ENCODE results near the gene BCR. TPM values are rescaled to one million over a fixed set of nuclear protein-coding genes. Genes with fewer than 3 reads are reported as not detected.
A peak's percentile ranks its signal among the peaks of the same experiment; 100 is the strongest.

Gene BCR
- total RNA-seq, 1 experiment from 2014 or later = 28.1 TPM

DNA sequence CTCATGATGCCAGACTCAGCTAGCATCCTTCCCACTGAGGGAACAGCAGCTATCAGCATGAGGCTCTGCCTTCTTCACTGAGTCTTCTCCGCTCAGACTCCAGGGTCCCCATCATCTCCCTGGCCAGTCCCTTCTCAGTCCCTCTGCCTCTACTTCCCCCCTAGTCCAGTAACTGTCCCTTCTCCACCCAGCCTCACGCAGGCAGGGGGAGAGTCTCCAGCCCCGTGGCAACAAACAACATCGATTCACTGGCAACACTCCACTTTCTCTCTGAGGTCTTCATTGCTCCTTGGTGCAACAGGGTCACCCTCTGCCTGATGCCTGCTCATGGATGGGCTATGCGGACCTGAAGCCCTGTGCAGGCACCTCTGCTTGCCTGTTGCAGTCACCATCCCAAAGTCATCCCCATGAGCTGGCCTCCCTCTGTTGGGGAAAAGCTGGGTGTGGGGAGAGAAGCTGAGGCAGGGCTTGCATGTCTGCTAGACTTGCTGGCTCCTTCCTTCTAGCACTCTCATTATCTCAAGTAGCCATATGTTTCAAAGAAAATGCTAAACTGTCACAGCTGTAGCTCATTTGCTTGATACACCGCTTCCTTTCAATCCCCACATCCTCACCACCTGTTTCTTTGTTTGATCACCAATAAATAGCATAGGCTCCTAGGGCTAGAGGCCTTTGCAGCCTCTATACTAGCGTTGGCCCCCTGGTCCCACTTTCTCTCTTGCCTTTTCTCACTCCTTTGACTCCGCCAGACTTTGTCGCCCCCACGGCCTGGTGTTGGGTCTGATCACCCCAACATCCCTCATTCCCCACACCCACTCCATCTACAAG is 4.3 kb upstream of the BCR start:
- no peak for DNase-seq (ENCODE audit: low spot score)

- no peak for DNase-seq (ENCODE audit: low spot score)
Measured at GRCh38 chr22:23176645-23177027, 3.7 kb upstream of the BCR start.

DNA sequence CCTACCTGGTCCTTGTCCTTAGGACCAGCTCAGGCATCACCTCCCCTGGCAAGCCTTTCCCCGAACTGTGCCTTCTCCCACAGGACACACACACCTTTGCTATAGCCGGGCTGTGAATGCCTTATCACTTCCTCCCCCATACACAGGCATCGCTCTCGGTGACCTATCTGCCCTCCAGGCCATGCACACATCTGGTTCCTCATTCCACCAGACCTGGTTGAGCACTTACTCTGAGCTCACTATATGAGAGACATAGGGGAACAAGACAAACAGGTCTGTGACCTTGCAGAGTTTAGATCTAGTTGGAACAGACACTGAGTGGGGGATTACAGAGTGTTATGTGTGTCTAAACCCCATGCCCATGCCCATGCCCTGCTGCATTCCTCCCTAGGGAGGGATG is 3.1 kb upstream of the BCR start:
- DNase-seq (ENCODE audit: low spot score) = no peak

DNA sequence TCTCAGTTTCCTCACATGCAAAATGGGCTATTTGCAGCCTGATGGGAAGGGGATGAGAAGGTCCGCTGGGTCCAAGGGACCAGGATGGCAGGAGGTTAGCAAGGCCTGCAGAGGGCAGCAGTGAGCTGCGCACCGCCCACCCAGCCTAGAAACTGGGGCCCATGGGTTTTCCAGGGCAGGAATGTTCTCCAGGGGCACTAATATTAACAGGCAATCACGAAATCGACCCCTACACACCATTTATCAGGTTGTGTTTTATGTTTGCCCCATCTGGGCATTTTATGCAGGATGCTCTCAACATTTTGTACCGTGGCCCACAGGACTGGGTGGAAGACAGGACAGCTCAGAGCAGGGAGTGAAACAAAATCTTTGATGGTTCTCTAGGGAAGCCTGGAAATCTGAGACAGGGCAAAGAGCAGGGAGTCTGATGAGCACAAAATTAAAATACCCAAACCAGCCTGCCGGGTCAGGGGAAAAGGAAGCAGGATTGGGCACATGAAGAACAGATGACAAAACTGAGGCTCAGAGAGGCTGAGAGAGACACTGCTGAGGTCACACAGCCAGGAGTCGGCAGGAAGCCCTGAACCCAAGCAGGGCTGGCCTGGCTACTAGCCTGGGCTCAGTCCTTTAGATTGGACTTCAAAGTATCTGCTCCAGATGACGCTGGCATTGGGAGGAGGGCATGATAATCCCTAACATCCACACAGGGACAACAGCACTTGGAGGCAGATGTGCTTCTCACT is 1.6 kb upstream of the BCR start:
- peak; percentile 34 for DNase-seq (ENCODE audit: low spot score)

- DNase-seq (ENCODE audit: low spot score) = no peak
Measured at GRCh38 chr22:23179381-23180299, 669 bp upstream of the BCR start.

DNA sequence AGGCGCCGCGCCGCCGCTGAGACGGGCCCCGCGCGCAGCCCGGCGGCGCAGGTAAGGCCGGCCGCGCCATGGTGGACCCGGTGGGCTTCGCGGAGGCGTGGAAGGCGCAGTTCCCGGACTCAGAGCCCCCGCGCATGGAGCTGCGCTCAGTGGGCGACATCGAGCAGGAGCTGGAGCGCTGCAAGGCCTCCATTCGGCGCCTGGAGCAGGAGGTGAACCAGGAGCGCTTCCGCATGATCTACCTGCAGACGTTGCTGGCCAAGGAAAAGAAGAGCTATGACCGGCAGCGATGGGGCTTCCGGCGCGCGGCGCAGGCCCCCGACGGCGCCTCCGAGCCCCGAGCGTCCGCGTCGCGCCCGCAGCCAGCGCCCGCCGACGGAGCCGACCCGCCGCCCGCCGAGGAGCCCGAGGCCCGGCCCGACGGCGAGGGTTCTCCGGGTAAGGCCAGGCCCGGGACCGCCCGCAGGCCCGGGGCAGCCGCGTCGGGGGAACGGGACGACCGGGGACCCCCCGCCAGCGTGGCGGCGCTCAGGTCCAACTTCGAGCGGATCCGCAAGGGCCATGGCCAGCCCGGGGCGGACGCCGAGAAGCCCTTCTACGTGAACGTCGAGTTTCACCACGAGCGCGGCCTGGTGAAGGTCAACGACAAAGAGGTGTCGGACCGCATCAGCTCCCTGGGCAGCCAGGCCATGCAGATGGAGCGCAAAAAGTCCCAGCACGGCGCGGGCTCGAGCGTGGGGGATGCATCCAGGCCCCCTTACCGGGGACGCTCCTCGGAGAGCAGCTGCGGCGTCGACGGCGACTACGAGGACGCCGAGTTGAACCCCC is 798 bp downstream of the BCR start:
- DNase-seq (ENCODE audit: low spot score) = no peak

- no peak for DNase-seq (ENCODE audit: low spot score)
Measured at GRCh38 chr22:23181721-23182308, 1.5 kb downstream of the BCR start.

- peak; percentile 55 for DNase-seq (ENCODE audit: low spot score)
Measured at GRCh38 chr22:23182309-23183060, 2.2 kb downstream of the BCR start.

- peak; percentile 42 for DNase-seq (ENCODE audit: low spot score)
Measured at GRCh38 chr22:23183061-23183698, 2.9 kb downstream of the BCR start.

- no peak for DNase-seq (ENCODE audit: low spot score)
Measured at GRCh38 chr22:23184100-23184763, 3.9 kb downstream of the BCR start.

GRCh38 chr22:23184764-23185113 is 4.4 kb downstream of the BCR start:
- DNase-seq (ENCODE audit: low spot score) = no peak

GRCh38 chr22:23187211-23187610 is 6.9 kb downstream of the BCR start:
- DNase-seq (ENCODE audit: low spot score) = no peak

- DNase-seq (ENCODE audit: low spot score) = peak; percentile 18
Measured at GRCh38 chr22:23187871-23188700, 7.8 kb downstream of the BCR start.

GRCh38 chr22:23190526-23190925 is 10.2 kb downstream of the BCR start:
- DNase-seq (ENCODE audit: low spot score) = no peak

GRCh38 chr22:23192133-23192532 is 11.8 kb downstream of the BCR start:
- no peak for DNase-seq (ENCODE audit: low spot score)

DNA sequence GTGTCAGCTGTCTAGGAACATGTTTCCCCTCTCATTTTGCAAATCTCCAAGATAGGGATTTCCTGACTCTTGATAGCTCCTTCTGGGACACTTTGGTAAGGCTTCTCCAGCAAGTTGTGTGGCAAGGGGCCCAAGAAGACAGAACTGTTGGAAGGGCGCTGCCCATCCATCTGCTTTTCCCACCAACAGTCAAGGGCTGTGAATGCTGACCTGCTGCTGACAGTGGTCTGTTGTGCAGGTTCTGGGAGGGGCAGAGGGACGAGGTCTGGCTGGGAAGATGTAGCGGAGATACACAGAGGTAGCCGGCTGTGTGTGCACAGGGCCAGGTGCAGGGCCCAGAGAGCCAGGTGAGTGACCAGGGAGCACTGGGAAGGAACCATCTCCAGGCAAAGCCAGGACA is 12.2 kb downstream of the BCR start:
- DNase-seq (ENCODE audit: low spot score) = no peak

- DNase-seq (ENCODE audit: low spot score) = no peak
Measured at GRCh38 chr22:23193196-23193827, 13.0 kb downstream of the BCR start.

DNA sequence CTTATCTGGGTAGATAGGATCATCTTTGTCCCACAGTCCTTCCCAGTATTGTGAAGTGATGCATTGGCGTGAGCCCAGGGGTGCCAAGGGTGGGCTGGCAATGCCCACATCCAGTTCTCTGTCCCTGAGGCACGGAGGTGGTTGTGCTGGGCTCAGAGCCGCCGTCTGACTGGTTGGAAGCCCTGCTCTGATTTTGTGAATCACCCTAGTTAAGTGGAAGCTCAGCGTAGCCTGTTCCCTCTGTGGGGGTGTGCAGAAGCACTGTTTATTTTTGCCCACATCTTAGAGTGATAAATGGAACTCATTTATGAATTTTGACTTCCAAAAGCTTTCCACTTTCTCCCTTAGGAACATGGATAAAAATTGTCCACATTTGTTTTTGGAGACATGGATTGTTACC is 13.6 kb downstream of the BCR start:
- DNase-seq (ENCODE audit: low spot score) = no peak
